Trophoblast cell (in vitro differentiated cells and primary cell): ENCODE measurements around the gene C2orf42.
"Not testable (repeated sequence)": the region's sequence is repeated elsewhere in the genome, so short reads cannot be mapped to it uniquely, and the experiment has no call there.

ENCODE experiments used
- DNase-seq, 2 donors: peaks; one replicate each; pipeline ENCODE4 v3.0.0-alpha.2; 2016
- H2AFZ ChIP-seq: 2 replicates; pipeline ENCODE4 v1.6.1; 2013; ENCODE audit warnings: low read length, moderate library complexity, mild to moderate bottlenecking; ENCODE audit not compliant: insufficient read depth, poor library complexity
- H2AK5ac ChIP-seq: 2 replicates; pipeline ENCODE4 v1.6.1; 2013; ENCODE audit warnings: mild to moderate bottlenecking, low read length
- H2BK120ac ChIP-seq: 2 replicates; pipeline ENCODE4 v1.6.1; 2013; ENCODE audit warnings: low read length, mild to moderate bottlenecking, moderate library complexity; ENCODE audit not compliant: insufficient read depth, poor library complexity
- H2BK12ac ChIP-seq: 2 replicates; pipeline ENCODE4 v1.6.1; 2013; ENCODE audit warnings: mild to moderate bottlenecking, low read length, moderate library complexity
- H2BK5ac ChIP-seq: 2 replicates; pipeline ENCODE4 v1.6.1; 2013; ENCODE audit warnings: low read length, low read depth, moderate library complexity, mild to moderate bottlenecking; ENCODE audit not compliant: poor library complexity
- H3K14ac ChIP-seq: 2 replicates; pipeline ENCODE4 v1.6.1; 2013; ENCODE audit warnings: mild to moderate bottlenecking, low read length
- H3K18ac ChIP-seq: 2 replicates; pipeline ENCODE4 v1.6.1; 2013; ENCODE audit warnings: mild to moderate bottlenecking, low read length
- H3K23ac ChIP-seq: 2 replicates; pipeline ENCODE4 v1.6.1; 2013; ENCODE audit warnings: low read length
- H3K27ac ChIP-seq: 2 replicates; pipeline ENCODE4 v1.5.1; 2013; ENCODE audit warnings: low read depth, mild to moderate bottlenecking, inconsistent platforms, low read length, moderate library complexity
- H3K27me3 ChIP-seq: 2 replicates; pipeline ENCODE4 v1.6.1; 2013; ENCODE audit warnings: inconsistent platforms, mild to moderate bottlenecking, low read length, moderate library complexity; ENCODE audit not compliant: insufficient read depth
- H3K36me3 ChIP-seq, 2 experiments: 1 replicate in 1 of 2; 2 replicates in 1 of 2; pipeline ENCODE4 v1.6.1; 2013; ENCODE audit warnings: low read length in 2 of 2, mild to moderate bottlenecking in 2 of 2, moderate library complexity in 1 of 2; ENCODE audit not compliant: insufficient read depth in 2 of 2, control insufficient read depth in 1 of 2
- H3K4ac ChIP-seq: 2 replicates; pipeline ENCODE4 v1.6.1; 2013; ENCODE audit warnings: low read depth, mild to moderate bottlenecking, low read length, moderate library complexity
- H3K4me1 ChIP-seq, 2 experiments: 1 replicate in 1 of 2; 2 replicates in 1 of 2; pipeline ENCODE4 v1.6.1; 2013; ENCODE audit warnings: low read length in 2 of 2, mild to moderate bottlenecking in 2 of 2, moderate library complexity in 1 of 2; ENCODE audit not compliant: insufficient read depth in 2 of 2, control insufficient read depth in 1 of 2
- H3K4me2 ChIP-seq: 2 replicates; pipeline ENCODE4 v1.6.1; 2013; ENCODE audit warnings: inconsistent platforms, mild to moderate bottlenecking, low read length, moderate library complexity
- H3K4me3 ChIP-seq: 2 replicates; pipeline ENCODE4 v1.5.1; 2013; ENCODE audit warnings: mild to moderate bottlenecking, low read depth, low read length, inconsistent platforms
- H3K79me1 ChIP-seq: one replicate; pipeline ENCODE4 v1.6.1; 2013; ENCODE audit warnings: low read length
- H3K79me2 ChIP-seq: 2 replicates; pipeline ENCODE4 v1.6.1; 2013; ENCODE audit warnings: low read length, mild to moderate bottlenecking; ENCODE audit not compliant: control insufficient read depth, insufficient read depth, poor library complexity
- H3K9ac ChIP-seq: 2 replicates; pipeline ENCODE4 v1.6.1; 2013; ENCODE audit warnings: mild to moderate bottlenecking, low read length
- H3K9me3 ChIP-seq: 2 replicates; pipeline ENCODE4 v1.6.1; 2013; ENCODE audit warnings: low read depth, mild to moderate bottlenecking, control low read depth, inconsistent platforms, low read length; ENCODE audit not compliant: insufficient read depth
- H4K12ac ChIP-seq: 2 replicates; pipeline ENCODE4 v1.6.1; 2013; ENCODE audit warnings: low read depth, mild to moderate bottlenecking, low read length, moderate library complexity
- H4K8ac ChIP-seq: 2 replicates; pipeline ENCODE4 v1.6.1; 2013; ENCODE audit warnings: low read depth, mild to moderate bottlenecking, low read length, moderate library complexity
- H4K91ac ChIP-seq: one replicate; pipeline ENCODE4 v1.6.1; 2013; ENCODE audit warnings: low read depth, mild to moderate bottlenecking, low read length, moderate library complexity
- whole genome bisulfite sequencing: extraction: QIAGEN DNeasy Blood & Tissue Kit; methylation state at CpG from one replicate; pipeline ENCODE4 v1.1.7; 2013; ENCODE audit warnings: missing lambda C conversion rate; ENCODE audit not compliant: insufficient read length, insufficient coverage; ENCODE audit errors: extremely low coverage; 5-methylcytosine and 5-hydroxymethylcytosine counted together

C2orf42 gene

GRCh38 chr2:70181363-70181956 lies 9.4 kb downstream of the C2orf42 start:
- Histone ChIP-seq H3K4me2 (no peak overlapping the region), H3K79me1 (no peaks in the 10 kb centered on the region), H2BK5ac (no peak overlapping the region), H3K36me3 (peaks cover 13 to 22% of the 10 kb centered on the region in 2 experiments), H3K27me3 (no peaks in the 10 kb centered on the region), H2BK120ac (no peak overlapping the region), H4K8ac (no peak overlapping the region), H2AK5ac (no peak overlapping the region), H3K9ac (no peak overlapping the region), H3K14ac (no peak overlapping the region), H3K79me2 (no peaks in the 10 kb centered on the region), H3K9me3 (no peaks in the 10 kb centered on the region), H3K27ac (no peak overlapping the region), H3K4me3 (no peak overlapping the region), H2AFZ (no peak overlapping the region), H4K12ac (no peak overlapping the region), H3K4me1 (no peaks in the 10 kb centered on the region), H2BK12ac (no peak overlapping the region), H3K23ac (no peak overlapping the region), H4K91ac (no peak overlapping the region), H3K18ac (no peak overlapping the region), H3K4ac (no peak overlapping the region)
- DNase-seq, result no peak
- no CpG with 5 or more reads among the region's 16 CpGs for WGBS

GRCh38 chr2:70173520-70173919 lies 17.3 kb downstream of the C2orf42 start:
- Histone ChIP-seq H3K36me3 (peaks cover 14 to 15% of the 10 kb centered on the region in 2 experiments), H3K27me3 (no peaks in the 10 kb centered on the region), H2BK120ac (no peak overlapping the region), H3K79me2 (no peaks in the 10 kb centered on the region), H3K9ac (no peak overlapping the region), H2BK12ac (no peak overlapping the region), H3K4me2 (no peak overlapping the region), H4K12ac (no peak overlapping the region), H3K9me3 (no peaks in the 10 kb centered on the region), H3K79me1 (no peaks in the 10 kb centered on the region), H4K8ac (no peak overlapping the region), H3K4me1 (no peaks in the 10 kb centered on the region), H4K91ac (no peak overlapping the region), H3K4ac (no peak overlapping the region), H2AK5ac (no peak overlapping the region), H3K23ac (no peak overlapping the region), H2BK5ac (no peak overlapping the region), H3K14ac (no peak overlapping the region), H3K27ac (no peak overlapping the region), H3K18ac (no peak overlapping the region), H2AFZ (no peak overlapping the region), H3K4me3 (no peak overlapping the region)
- DNase-seq, result no peak
- no CpG with 5 or more reads among the region's 8 CpGs for WGBS

DNA sequence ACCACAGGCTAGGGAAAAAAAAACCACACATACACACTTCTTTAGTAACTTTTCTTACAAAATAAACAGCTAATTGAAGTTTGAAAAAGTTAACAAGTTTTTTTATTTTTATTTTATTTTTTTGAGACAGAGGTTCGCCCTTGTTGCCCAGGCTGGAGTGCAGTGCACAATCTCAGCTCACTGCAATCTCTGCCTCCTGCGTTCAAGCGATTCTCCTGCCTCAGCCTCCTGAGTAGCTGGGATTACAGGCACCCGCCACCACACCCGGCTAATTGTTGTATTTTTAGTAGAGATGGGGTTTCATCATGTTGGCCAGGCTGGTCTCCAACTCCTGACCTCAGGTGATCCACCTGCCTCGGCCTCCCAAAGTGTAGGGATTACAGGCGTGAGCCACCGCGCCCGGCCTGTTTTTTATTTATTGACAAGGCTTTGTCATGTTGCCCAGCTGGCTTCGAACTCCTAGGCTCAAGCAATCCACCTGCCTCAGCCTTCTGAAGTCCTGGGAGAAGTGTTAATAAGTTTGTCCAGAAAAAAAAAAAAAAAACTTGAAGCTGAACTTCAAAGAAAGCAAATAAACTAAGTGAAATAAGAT lies 21.1 kb downstream of the C2orf42 start:
- H4K12ac ChIP-seq, H2AFZ ChIP-seq, H3K4me3 ChIP-seq, H3K9me3 ChIP-seq, H3K18ac ChIP-seq, H3K27ac ChIP-seq, H3K36me3 ChIP-seq, H3K4me2 ChIP-seq, H3K27me3 ChIP-seq, H3K79me2 ChIP-seq, DNase-seq, H2BK12ac ChIP-seq, H2BK5ac ChIP-seq, H3K4ac ChIP-seq, H4K91ac ChIP-seq, H3K9ac ChIP-seq, H2AK5ac ChIP-seq, H3K79me1 ChIP-seq, H4K8ac ChIP-seq, H3K23ac ChIP-seq, H2BK120ac ChIP-seq, H3K14ac ChIP-seq, H3K4me1 ChIP-seq: not testable (repeated sequence)
- no CpG with 5 or more reads among the region's 11 CpGs for WGBS

DNA sequence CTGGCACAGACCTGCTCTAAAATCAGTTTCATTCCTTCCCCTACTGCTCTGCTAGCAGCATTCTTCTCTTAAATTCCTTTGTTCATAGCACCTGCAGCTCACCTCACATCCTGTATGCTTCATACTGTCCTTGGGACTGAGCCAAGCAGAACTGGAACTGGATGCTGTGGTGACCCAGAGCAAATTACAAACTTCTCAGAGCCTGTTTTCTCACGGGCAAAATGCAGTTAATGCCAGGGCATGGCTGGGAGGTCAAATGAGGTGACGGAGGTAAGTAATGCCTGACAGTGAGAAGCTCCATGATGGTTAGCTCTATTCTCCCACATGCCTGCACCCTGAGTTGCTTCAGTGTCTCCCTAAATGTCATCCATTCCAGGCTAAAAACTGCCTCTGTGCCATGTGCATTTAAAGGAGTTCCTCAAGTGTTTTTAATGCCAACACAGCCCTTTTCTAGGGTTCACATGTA lies 29.7 kb downstream of the C2orf42 start:
- Histone ChIP-seq H3K79me1 (no peaks in the 10 kb centered on the region), H3K9me3 (no peaks in the 10 kb centered on the region), H3K36me3 (peaks cover 8 to 20% of the 10 kb centered on the region in 2 experiments), H2AK5ac (no peak overlapping the region), H3K4me3 (no peak overlapping the region), H2BK120ac (no peak overlapping the region), H2AFZ (no peak overlapping the region), H4K91ac (no peak overlapping the region), H3K27ac (no peak overlapping the region), H4K8ac (no peak overlapping the region), H3K4ac (no peak overlapping the region), H3K4me2 (no peak overlapping the region), H3K4me1 (no peaks in the 10 kb centered on the region), H4K12ac (no peak overlapping the region), H3K23ac (no peak overlapping the region), H3K18ac (no peak overlapping the region), H3K79me2 (no peaks in the 10 kb centered on the region), H2BK5ac (no peak overlapping the region), H2BK12ac (no peak overlapping the region), H3K9ac (no peak overlapping the region), H3K27me3 (no peaks in the 10 kb centered on the region), H3K14ac (no peak overlapping the region)
- WGBS, result no CpG with 5 or more reads among the region's 2 CpGs
- DNase-seq, result peak in 1 of 2 donors; percentile 10
